H1 (cell line): ENCODE data around the gene BRD8. TPM values are rescaled to one million over a fixed set of nuclear protein-coding genes. Genes with fewer than 3 reads are reported as not detected.

Experiments used
- CTCF ChIA-PET: fragments of 300-600 bp; sonication (Branson Sonifier 250); formaldehyde crosslinking; loops from one replicate; lab custom pipeline; 2021; ENCODE audit not compliant: partially characterized antibody; lab: Charles Lee
- POLR2A ChIA-PET: fragments of 300-600 bp; sonication (Branson Sonifier 250); formaldehyde crosslinking; loops from one replicate; lab custom pipeline; 2021; ENCODE audit warnings: inconsistent platforms; ENCODE audit not compliant: partially characterized antibody; lab: Charles Lee
- DNase-seq, 2 experiments: peaks; one replicate each; pipeline versions ENCODE4 v3.0.0 to v3.0.0-alpha.2; 2010 to 2022; ENCODE audit warnings: low spot score in 2 of 2, low read depth in 1 of 2, mixed read lengths in 1 of 2
- FAIRE-seq: peaks from 2 replicates; lab custom pipeline; 2011; peaks lifted over from hg19 to GRCh38; lab: Jason Lieb, UNC
- H2AFZ ChIP-seq: 2 replicates; pipeline ENCODE4 v1.8.1; 2012; ENCODE audit warnings: low read length, inconsistent platforms
- H2AK5ac ChIP-seq: 2 replicates; pipeline ENCODE4 v1.6.1; 2013; ENCODE audit warnings: low read depth, low read length
- H2BK120ac ChIP-seq: replicated peaks from 2 replicates; pipeline ENCODE3; 2013; ENCODE audit warnings: low read depth, low read length, inconsistent platforms
- H2BK12ac ChIP-seq: 2 replicates; pipeline ENCODE4 v1.6.1; 2013; ENCODE audit warnings: low read depth, low read length
- H2BK15ac ChIP-seq: 2 replicates; pipeline ENCODE4 v1.6.1; 2013; ENCODE audit warnings: low read length
- H2BK20ac ChIP-seq: 2 replicates; pipeline ENCODE4 v1.6.1; 2013; ENCODE audit warnings: low read length
- H2BK5ac ChIP-seq: 2 replicates; pipeline ENCODE4 v1.6.1; 2013; ENCODE audit warnings: low read depth, low read length
- H3K14ac ChIP-seq: 2 replicates; pipeline ENCODE4 v1.6.1; 2013; ENCODE audit warnings: inconsistent platforms; ENCODE audit not compliant: insufficient read length
- H3K18ac ChIP-seq: 2 replicates; pipeline ENCODE4 v1.6.1; 2013; ENCODE audit warnings: low read length; ENCODE audit errors: extremely low read depth
- H3K23ac ChIP-seq: 2 replicates; pipeline ENCODE4 v1.6.1; 2013; ENCODE audit warnings: inconsistent platforms; ENCODE audit not compliant: insufficient read length
- H3K23me2 ChIP-seq: 2 replicates; pipeline ENCODE4 v1.6.1; 2013; ENCODE audit warnings: low read depth, low read length
- H3K27ac ChIP-seq: 2 replicates; pipeline ENCODE4 v1.6.1; 2011; ENCODE audit warnings: low read depth, low read length, inconsistent platforms
- H3K27me3 ChIP-seq, 4 experiments: replicated peaks in 1 of 4; 1 replicate in 1 of 4; 2 replicates in 3 of 4; pipeline versions ENCODE4 v1.6.1 to v1.8.1; 2011 to 2013; ENCODE audit warnings: low read length in 3 of 4, mild to moderate bottlenecking in 3 of 4, inconsistent platforms in 2 of 4, mixed read lengths in 2 of 4, moderate library complexity in 1 of 4; ENCODE audit not compliant: control insufficient read depth in 3 of 4, insufficient read depth in 3 of 4; ENCODE audit errors: extremely low read depth in 1 of 4
- H3K36me3 ChIP-seq, 4 experiments: 2 replicates each; pipeline versions ENCODE4 v1.6.1 to v1.8.1; 2011 to 2013; ENCODE audit warnings: mild to moderate bottlenecking in 4 of 4, low read length in 3 of 4, moderate library complexity in 2 of 4, control low read depth in 1 of 4, inconsistent platforms in 1 of 4; ENCODE audit not compliant: insufficient read depth in 4 of 4, control insufficient read depth in 2 of 4
- H3K4ac ChIP-seq: replicated peaks from 2 replicates; pipeline ENCODE3; 2013; ENCODE audit warnings: low read length, low read depth, mixed read lengths, inconsistent platforms; ENCODE audit not compliant: insufficient read length
- H3K4me1 ChIP-seq, 4 experiments: replicated peaks in 1 of 4; 1 replicate in 1 of 4; 2 replicates in 3 of 4; pipeline versions ENCODE4 v1.6.1 to v1.8.1; 2011 to 2013; ENCODE audit warnings: low read length in 3 of 4, inconsistent platforms in 2 of 4, mixed read lengths in 1 of 4; ENCODE audit not compliant: insufficient read depth in 4 of 4, control insufficient read depth in 3 of 4
- H3K4me2 ChIP-seq, 2 experiments: 2 replicates each; pipeline versions ENCODE4 v1.6.1 to v1.8.1; 2011 to 2013; ENCODE audit warnings: low read depth in 2 of 2, low read length in 2 of 2, control low read depth in 1 of 2, inconsistent platforms in 1 of 2, mild to moderate bottlenecking in 1 of 2; ENCODE audit not compliant: insufficient read depth in 1 of 2
- H3K4me3 ChIP-seq, 4 experiments: fragments of 200-600, 300-600 bp in 1 of 4; sonication (generic), shearing (Covaris generic), sonication (Bioruptor Twin) in 1 of 4; 2 replicates each; pipeline versions ENCODE4 v1.5.1 to v1.8.1; 2011 to 2016; ENCODE audit warnings: low read length in 4 of 4, low read depth in 3 of 4, control low read depth in 2 of 4, inconsistent platforms in 2 of 4, mild to moderate bottlenecking in 2 of 4, mixed read lengths in 1 of 4, moderate library complexity in 1 of 4; ENCODE audit not compliant: insufficient read depth in 2 of 4; ENCODE audit errors: extremely low read depth in 1 of 4
- H3K56ac ChIP-seq: replicated peaks from 2 replicates; pipeline ENCODE3; 2013; ENCODE audit warnings: low read depth, mild to moderate bottlenecking, mixed read lengths, low read length, inconsistent platforms; ENCODE audit not compliant: insufficient read length
- H3K79me1 ChIP-seq: 2 replicates; pipeline ENCODE4 v1.6.1; 2013; ENCODE audit warnings: low read depth, low read length, control low read depth
- H3K79me2 ChIP-seq, 2 experiments: 2 replicates each; pipeline versions ENCODE4 v1.6.1 to v1.8.1; 2012 to 2013; ENCODE audit warnings: low read length in 2 of 2, mild to moderate bottlenecking in 2 of 2, inconsistent platforms in 1 of 2; ENCODE audit not compliant: insufficient read depth in 2 of 2, control insufficient read depth in 1 of 2
- H3K9ac ChIP-seq, 4 experiments: replicated peaks in 1 of 4; 1 replicate in 1 of 4; 2 replicates in 3 of 4; pipeline versions ENCODE4 v1.6.1 to v1.8.1; 2011 to 2013; ENCODE audit warnings: low read depth in 3 of 4, low read length in 3 of 4, control low read depth in 2 of 4, mild to moderate bottlenecking in 2 of 4, moderate library complexity in 2 of 4, inconsistent platforms in 1 of 4; ENCODE audit errors: extremely low read depth in 1 of 4
- H3K9me3 ChIP-seq, 2 experiments: 2 replicates each; pipeline versions ENCODE4 v1.6.1 to v1.8.1; 2012 to 2013; ENCODE audit warnings: mild to moderate bottlenecking in 2 of 2, moderate library complexity in 2 of 2, control low read depth in 1 of 2, inconsistent platforms in 1 of 2, low read depth in 1 of 2, low read length in 1 of 2, mixed read lengths in 1 of 2; ENCODE audit not compliant: insufficient read depth in 2 of 2
- H4K20me1 ChIP-seq, 2 experiments: replicated peaks in 1 of 2; 2 replicates each; pipeline versions ENCODE3 to v1.8.1; 2011 to 2013; ENCODE audit warnings: inconsistent platforms in 2 of 2, low read length in 2 of 2, mild to moderate bottlenecking in 1 of 2; ENCODE audit not compliant: insufficient read depth in 2 of 2, control insufficient read depth in 1 of 2
- H4K5ac ChIP-seq: 2 replicates; pipeline ENCODE4 v1.6.1; 2013; ENCODE audit warnings: low read length, low read depth, mixed read lengths, inconsistent platforms; ENCODE audit not compliant: insufficient read length
- H4K8ac ChIP-seq: 2 replicates; pipeline ENCODE4 v1.8.0; 2013; ENCODE audit warnings: mild to moderate bottlenecking, moderate library complexity, low read length, inconsistent platforms; ENCODE audit not compliant: insufficient read depth; ENCODE audit errors: extremely low read depth
- H4K91ac ChIP-seq: replicated peaks from 2 replicates; pipeline ENCODE3; 2013; ENCODE audit warnings: low read length, mixed read lengths, inconsistent platforms; ENCODE audit not compliant: insufficient read length
- ASH2L ChIP-seq: fragments of 200-600, 300-600 bp; sonication (generic); IDR thresholded peaks from one replicate; pipeline ENCODE4 v1.7.1; 2017; ENCODE audit warnings: low read length
- BRCA1 ChIP-seq: IDR thresholded peaks from 2 replicates; pipeline ENCODE4 v1.6.1; 2012; ENCODE audit warnings: low read depth, low read length, improper control_type of control experiment
- CHD1 ChIP-seq: IDR thresholded peaks from 2 replicates; pipeline ENCODE4 v1.6.1; 2012; ENCODE audit warnings: low read depth, low read length, improper control_type of control experiment
- CHD2 ChIP-seq: IDR thresholded peaks from 2 replicates; pipeline ENCODE4 v1.6.1; 2012; ENCODE audit warnings: low read length, improper control_type of control experiment
- POLR2AphosphoS5 ChIP-seq: IDR thresholded peaks from 2 replicates; pipeline ENCODE4 v1.6.1; 2011; ENCODE audit warnings: low read depth, low read length
- RAD21 ChIP-seq, 2 experiments: IDR thresholded peaks in 1 of 2; conservative IDR thresholded peaks in 1 of 2; 2 replicates each; pipeline ENCODE4 v1.6.1; 2011; ENCODE audit warnings: low read depth in 2 of 2, low read length in 2 of 2, improper control_type of control experiment in 1 of 2, inconsistent platforms in 1 of 2, mild to moderate bottlenecking in 1 of 2, moderate library complexity in 1 of 2
- SIRT6 ChIP-seq: IDR thresholded peaks from one replicate; pipeline ENCODE4 v1.7.1; 2012; ENCODE audit warnings: low read length, inconsistent platforms
- USF2 ChIP-seq: IDR thresholded peaks from 2 replicates; pipeline ENCODE4 v1.6.1; 2011; ENCODE audit warnings: low read length, improper control_type of control experiment
- WGBS, 2 experiments: shearing (Covaris generic) in 1 of 2; methylation state at CpG; one replicate each; pipeline versions ENCODE4 v1.1.6 to v1.1.7; 2013 to 2015; ENCODE audit warnings: low lambda C conversion rate in 2 of 2, mixed read lengths in 2 of 2, inconsistent platforms in 1 of 2, low coverage in 1 of 2, missing lambda C conversion rate in 1 of 2; ENCODE audit not compliant: insufficient replicate concordance in 2 of 2, insufficient coverage in 1 of 2, insufficient read length in 1 of 2; ENCODE audit errors: extremely low coverage in 1 of 2, missing lambda C conversion rate in 1 of 2; 5-methylcytosine and 5-hydroxymethylcytosine counted together
- polyA plus RNA-seq, 7 experiments: library from polyadenylated mRNA; depleted of rRNA in 3 of 7; stranded (reverse) in 5 of 7; unstranded in 2 of 7; fragments of >200 nt in 5 of 7; fragments of 200-250 nt in 2 of 7; gene quantifications; 1 replicate in 5 of 7; 2 replicates in 1 of 7; 4 replicates in 1 of 7; pipeline versions ENCODE4 v1.2.1 to v1.2.3, GENCODE V29; 2011 to 2013; ENCODE audit warnings: missing spikeins in 2 of 7, mixed read lengths in 2 of 7
- total RNA-seq: library from RNA; stranded (reverse); fragmentation: NEBNext Ultra II Directional; extraction: Animal tissue kit (Norgen Biotek cat#: 25700); gene quantifications from 2 replicates; pipeline ENCODE4 v1.2.1, GENCODE V29; 2021

The BRD8 gene
- total and polyA plus RNA-seq, 2 of the 8 experiments (the other 6 are each of a cell fraction or from before 2014, with no cell fraction given), result 37.8 to 75.8 TPM

GRCh38 chr5:138109463-138110265, 68.8 kb downstream of the BRD8 start:
- Histone ChIP-seq H3K23me2 (no peaks in the 10 kb centered on the region), H4K5ac (no peak overlapping the region), H2AFZ (no peak overlapping the region), H3K9me3 (no peaks in the 10 kb centered on the region), H2BK5ac (no peak overlapping the region), H3K4me2 (no peak overlapping the region; a peak in 1 of 4 replicates), H2BK15ac (no peak overlapping the region), H3K4ac (no peak overlapping the region), H3K79me1 (no peaks in the 10 kb centered on the region), H2BK20ac (no peak overlapping the region), H2BK120ac (no peak overlapping the region), H4K20me1 (no peaks in the 10 kb centered on the region), H4K91ac (no peak overlapping the region), H3K23ac (no peak overlapping the region), H3K27ac (no peak overlapping the region), H4K8ac (no peak overlapping the region), H2AK5ac (no peak overlapping the region), H3K4me1 (peaks cover 0 to 9% (median 5%) of the 10 kb centered on the region in 4 experiments; a peak in 5 of 7 replicates), H3K56ac (no peak overlapping the region), H3K27me3 (no peaks in the 10 kb centered on the region), H3K18ac (no peak overlapping the region), H3K4me3 (no peak overlapping the region), H3K79me2 (no peaks in the 10 kb centered on the region), H3K36me3 (no peaks in the 10 kb centered on the region), H3K14ac (no peak overlapping the region), H2BK12ac (no peak overlapping the region), H3K9ac (no peak overlapping the region)
- CTCF ChIA-PET, result interaction anchor here (0.6 to 3.1 kb wide), 13 partner anchors 8 to 329 kb away, joined by 3 to 22 read pairs (median 4); no protein-coding TSS in a partner anchor
- FAIRE-seq (no peak), DNase-seq (no peak)
- TF ChIP-seq ASH2L, result no peak
- no peak for TF ChIP-seq POLR2AphosphoS5
- TF ChIP-seq RAD21 (IDR thresholded peaks at IDR 0.05 in 1 of 2, conservative IDR thresholded peaks at IDR 0.05 in 1 of 2; ENCODE audit: low read depth in 2 of 2, low read length in 2 of 2), result no peak
- TF ChIP-seq CHD2, result no peak
- no peak for TF ChIP-seq SIRT6
- TF ChIP-seq BRCA1, result no peak
- TF ChIP-seq USF2, result no peak
- no peak for TF ChIP-seq CHD1
- 81% methylated on average over 1 of the region's 1 CpG; no CpG with 5 or more reads in 1 of the 2 experiments for WGBS, 2 experiments
- POLR2A ChIA-PET, result no interaction called here
